AG04449 (cell line): ENCODE data around the gene DTNBP1.

Experiments used
- CTCF ChIA-PET: fragments of 350-600 bp; formaldehyde crosslinking; extraction: SDS; loops from one replicate; lab custom pipeline; 2021; ENCODE audit warnings: antibody characterized with exemption; lab: Yijun Ruan, JAX
- POLR2A ChIA-PET: fragments of 400-600, 350-600 bp; formaldehyde crosslinking; extraction: SDS; loops from one replicate; lab custom pipeline; 2020; ENCODE audit warnings: antibody characterized with exemption, inconsistent platforms; lab: Yijun Ruan, JAX
- DNase-seq: peaks from one replicate; pipeline ENCODE4 v3.0.0-alpha.2; 2010; ENCODE audit warnings: low read depth, low spot score
- H3K4me3 ChIP-seq: 2 replicates; pipeline ENCODE4 v1.5.1; 2011; ENCODE audit warnings: low read depth, mild to moderate bottlenecking, control low read depth, low read length
- CTCF ChIP-seq: IDR thresholded peaks from one replicate; pipeline ENCODE4 v1.5.1; 2011; ENCODE audit warnings: mild to moderate bottlenecking, moderate library complexity, low read length, control low read depth, inconsistent platforms; ENCODE audit not compliant: insufficient read depth; ENCODE audit errors: missing control alignments

The DTNBP1 gene

GRCh38 chr6:15498640-15499039 lies 164.2 kb downstream of the DTNBP1 start:
- DNase-seq, result no peak
- CTCF ChIA-PET, result no interaction called here
- TF ChIP-seq CTCF, result no peak
- H3K4me3 ChIP-seq, result no peak overlapping the region
- POLR2A ChIA-PET, result no interaction called here

- TF ChIP-seq CTCF, result no peak
- ChIA-PET POLR2A (no interaction called here), CTCF (no interaction called here)
- DNase-seq, result no peak
- H3K4me3 ChIP-seq, result no peak overlapping the region
Measured at GRCh38 chr6:15496345-15497131, 166.3 kb downstream of the DTNBP1 start.

- CTCF ChIA-PET, result no interaction called here
- no peak overlapping the region for H3K4me3 ChIP-seq
- no peak for TF ChIP-seq CTCF
- DNase-seq, result no peak
- POLR2A ChIA-PET, result no interaction called here
Measured at GRCh38 chr6:15495375-15495901, 167.4 kb downstream of the DTNBP1 start.

DNA sequence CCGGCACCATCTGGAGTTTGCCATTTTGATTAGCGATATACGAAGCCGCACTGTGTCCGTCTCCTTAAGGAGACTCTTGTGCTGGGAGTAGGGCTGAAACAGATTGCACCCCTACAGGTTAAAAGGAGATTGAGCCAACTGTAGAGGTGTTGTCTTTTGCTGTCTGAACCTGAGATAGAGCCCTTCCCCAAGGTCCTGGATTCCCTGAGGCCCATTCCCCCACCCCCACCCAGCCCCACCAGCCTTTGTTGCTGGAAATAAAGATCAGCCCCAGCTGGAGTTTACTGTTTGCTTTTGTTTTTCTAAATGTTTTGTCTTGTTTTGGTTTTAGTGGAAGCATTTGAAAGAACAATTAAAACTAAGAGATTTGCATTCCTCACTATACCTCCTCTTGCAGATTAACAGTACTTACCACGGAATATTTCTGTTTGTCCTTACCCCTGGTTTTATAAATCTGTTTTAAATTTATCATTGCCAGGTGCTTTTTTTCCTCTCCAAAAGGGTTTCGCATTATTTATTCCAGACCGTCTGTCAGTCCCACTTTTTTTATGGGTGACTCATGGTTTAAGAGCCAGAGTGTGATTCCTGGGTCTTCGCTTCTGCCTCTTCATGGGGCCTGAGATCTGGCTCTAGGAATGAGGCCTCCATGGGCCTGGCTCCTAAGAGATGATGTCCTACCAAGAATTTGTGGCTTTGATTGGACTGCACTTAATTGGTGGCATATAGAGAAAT lies 169.2 kb downstream of the DTNBP1 start:
- POLR2A ChIA-PET, result no interaction called here
- DNase-seq, result no peak
- no peak for TF ChIP-seq CTCF
- CTCF ChIA-PET, result interaction anchor here (1.5 to 1.7 kb wide), 3 partner anchors 11 to 131 kb away, joined by 3 to 10 read pairs (median 4); no protein-coding TSS in a partner anchor
- no peak overlapping the region for H3K4me3 ChIP-seq

DNA sequence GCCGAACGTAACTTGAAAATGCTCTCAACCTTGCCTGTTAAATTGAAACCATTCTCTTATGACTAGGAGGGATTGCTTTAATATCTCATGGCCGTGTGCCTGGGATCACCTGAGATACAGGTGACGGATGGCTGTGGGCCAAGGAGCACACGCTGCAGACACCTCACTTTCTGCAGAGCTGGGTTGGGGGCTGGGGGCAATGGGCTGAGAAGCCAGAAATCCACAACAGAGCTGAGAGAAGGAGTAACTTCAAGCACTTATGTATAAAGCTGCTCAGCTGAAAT lies 170.9 kb downstream of the DTNBP1 start:
- CTCF ChIA-PET, result interaction anchor here (0.9 to 1.7 kb wide), 10 partner anchors 10 to 1280 kb away, joined by 3 to 10 read pairs (median 4); no protein-coding TSS in a partner anchor
- H3K4me3 ChIP-seq, result no peak overlapping the region
- no peak for DNase-seq
- TF ChIP-seq CTCF, result no peak
- POLR2A ChIA-PET, result no interaction called here
